IMR-90 (cell line): ENCODE measurements around the gene HPSE2. TPM values are rescaled to one million over a fixed set of nuclear protein-coding genes. Genes with fewer than 3 reads are reported as not detected.

Experiments
- ATAC-seq: fragments of 200-7000 bp; cut with Tn5 transposase; 2 replicates; pipeline ENCODE4 v1.9.1; 2020; ENCODE audit warnings: low read depth, mild to moderate bottlenecking, moderate library complexity
- BruUV-seq: library from RNA; stranded (reverse); fragments of 400-500 nt; replicated peaks from 2 replicates; lab custom pipeline; 2021; lab: Mats Ljungman, UMichigan
- CTCF ChIA-PET: fragments of 300-600 bp; formaldehyde crosslinking; extraction: SDS; loops from one replicate; lab custom pipeline; 2021; ENCODE audit warnings: antibody characterized with exemption; lab: Yijun Ruan, JAX
- POLR2A ChIA-PET: fragments of 300-600 bp; sonication (Branson Sonifier 250); formaldehyde crosslinking; loops from one replicate; lab custom pipeline; 2022; ENCODE audit warnings: antibody characterized with exemption; ENCODE audit not compliant: unreplicated experiment; lab: Charles Lee
- DNase-seq: peaks from one replicate; pipeline ENCODE4 v3.0.0; 2013
- H2AFZ ChIP-seq: replicated peaks from 2 replicates; pipeline ENCODE3; 2013; ENCODE audit warnings: low read length, mild to moderate bottlenecking; ENCODE audit not compliant: poor library complexity
- H2AK5ac ChIP-seq: 2 replicates; pipeline ENCODE4 v1.6.1; 2013; ENCODE audit warnings: low read depth, low read length, inconsistent platforms
- H2AK9ac ChIP-seq: replicated peaks from 2 replicates; pipeline ENCODE3; 2013; ENCODE audit warnings: mild to moderate bottlenecking, low read depth, low read length, moderate library complexity; ENCODE audit not compliant: poor library complexity
- H2BK120ac ChIP-seq: 2 replicates; pipeline ENCODE4 v1.6.1; 2013; ENCODE audit warnings: low read depth, low read length, inconsistent platforms
- H2BK15ac ChIP-seq: 3 replicates; pipeline ENCODE4 v1.6.1; 2013; ENCODE audit warnings: low read depth, low read length, inconsistent platforms
- H2BK20ac ChIP-seq: 2 replicates; pipeline ENCODE4 v1.6.1; 2013; ENCODE audit warnings: low read depth, mild to moderate bottlenecking, inconsistent platforms, low read length, moderate library complexity
- H2BK5ac ChIP-seq: 2 replicates; pipeline ENCODE4 v1.6.1; 2013; ENCODE audit warnings: mild to moderate bottlenecking, low read depth, low read length, inconsistent platforms; ENCODE audit not compliant: poor library complexity, severe bottlenecking
- H3K14ac ChIP-seq: replicated peaks from 2 replicates; pipeline ENCODE4 v1.6.1; 2013; ENCODE audit warnings: low read depth, low read length, inconsistent platforms
- H3K18ac ChIP-seq: 2 replicates; pipeline ENCODE4 v1.6.1; 2013; ENCODE audit warnings: low read depth, low read length, control low read depth
- H3K23ac ChIP-seq: 2 replicates; pipeline ENCODE4 v1.6.1; 2013; ENCODE audit warnings: low read depth, low read length, inconsistent platforms
- H3K27ac ChIP-seq: 2 replicates; pipeline ENCODE4 v1.5.1; 2013; ENCODE audit warnings: mild to moderate bottlenecking, control low read depth, low read length; ENCODE audit not compliant: insufficient read depth
- H3K27me3 ChIP-seq: 2 replicates; pipeline ENCODE4 v1.6.1; 2013; ENCODE audit warnings: low read length; ENCODE audit not compliant: control insufficient read depth, insufficient read depth
- H3K36me3 ChIP-seq: 2 replicates; pipeline ENCODE4 v1.6.1; 2013; ENCODE audit warnings: low read length, mixed read lengths; ENCODE audit not compliant: control insufficient read depth, insufficient read depth
- H3K4ac ChIP-seq: 2 replicates; pipeline ENCODE4 v1.6.1; 2013; ENCODE audit warnings: low read depth, low read length, inconsistent platforms
- H3K4me1 ChIP-seq: 2 replicates; pipeline ENCODE4 v1.6.1; 2013; ENCODE audit warnings: low read length, mixed read lengths; ENCODE audit not compliant: control insufficient read depth, insufficient read depth
- H3K4me2 ChIP-seq: 2 replicates; pipeline ENCODE4 v1.6.1; 2013; ENCODE audit warnings: low read depth, mild to moderate bottlenecking, control low read depth, low read length, moderate library complexity
- H3K4me3 ChIP-seq: 2 replicates; pipeline ENCODE4 v1.5.1; 2013; ENCODE audit warnings: low read depth, mild to moderate bottlenecking, control low read depth, low read length, moderate library complexity; ENCODE audit not compliant: insufficient read depth
- H3K56ac ChIP-seq: 2 replicates; pipeline ENCODE4 v1.6.1; 2013; ENCODE audit warnings: low read length, inconsistent platforms; ENCODE audit not compliant: insufficient read depth; ENCODE audit errors: extremely low read depth
- H3K79me1 ChIP-seq, 2 experiments: 2 replicates each; pipeline ENCODE4 v1.6.1; 2013; ENCODE audit warnings: low read length in 2 of 2, inconsistent platforms in 1 of 2, low read depth in 1 of 2
- H3K9ac ChIP-seq: 2 replicates; pipeline ENCODE4 v1.6.1; 2013; ENCODE audit warnings: low read depth, low read length, control low read depth
- H3K9me1 ChIP-seq: 2 replicates; pipeline ENCODE4 v1.6.1; 2013; ENCODE audit warnings: low read length, inconsistent platforms; ENCODE audit not compliant: insufficient read depth
- H3K9me3 ChIP-seq: 2 replicates; pipeline ENCODE4 v1.6.1; 2013; ENCODE audit warnings: low read length; ENCODE audit not compliant: control insufficient read depth, insufficient read depth
- H4K20me1 ChIP-seq: 2 replicates; pipeline ENCODE4 v1.6.1; 2013; ENCODE audit warnings: low read length, inconsistent platforms; ENCODE audit not compliant: insufficient read depth
- H4K5ac ChIP-seq: 2 replicates; pipeline ENCODE4 v1.6.1; 2013; ENCODE audit warnings: mild to moderate bottlenecking, low read depth, low read length, control low read depth
- H4K8ac ChIP-seq, 2 experiments: 2 replicates each; pipeline ENCODE4 v1.6.1; 2013; ENCODE audit warnings: low read depth in 2 of 2, low read length in 2 of 2, control low read depth in 1 of 2, inconsistent platforms in 1 of 2
- H4K91ac ChIP-seq: 2 replicates; pipeline ENCODE4 v1.6.1; 2013; ENCODE audit warnings: low read depth, low read length, inconsistent platforms; ENCODE audit not compliant: insufficient read depth
- BHLHE40 ChIP-seq: fragments of 150-350 bp; IDR thresholded peaks from 2 replicates; pipeline ENCODE4 v1.6.1; 2016; ENCODE audit warnings: mild to moderate bottlenecking, low read depth, low read length
- CEBPB ChIP-seq: IDR thresholded peaks from 2 replicates; pipeline ENCODE4 v1.6.1; 2012; ENCODE audit warnings: low read depth, low read length, improper control_type of control experiment
- CHD1 ChIP-seq: IDR thresholded peaks from 2 replicates; pipeline ENCODE4 v1.6.1; 2012; ENCODE audit warnings: low read depth, low read length, improper control_type of control experiment
- CTCF ChIP-seq: conservative IDR thresholded peaks from 2 replicates; pipeline ENCODE4 v1.5.1; 2012; ENCODE audit warnings: mild to moderate bottlenecking, low read depth, low read length, improper control_type of control experiment
- ELK1 ChIP-seq: fragments of 150-350 bp; IDR thresholded peaks from 2 replicates; pipeline ENCODE4 v1.6.1; 2016; ENCODE audit warnings: low read depth, mild to moderate bottlenecking, low read length, moderate library complexity, borderline replicate concordance
- FOS ChIP-seq: fragments of 150-350 bp; IDR thresholded peaks from 2 replicates; pipeline ENCODE4 v1.6.1; 2016; ENCODE audit warnings: low read depth, low read length
- MAFK ChIP-seq: IDR thresholded peaks from 2 replicates; pipeline ENCODE4 v1.6.1; 2012; ENCODE audit warnings: low read depth, low read length, improper control_type of control experiment
- MAZ ChIP-seq: IDR thresholded peaks from 2 replicates; pipeline ENCODE4 v1.6.1; 2012; ENCODE audit warnings: low read depth, mild to moderate bottlenecking, low read length, improper control_type of control experiment, moderate library complexity, borderline replicate concordance
- MXI1 ChIP-seq: IDR thresholded peaks from 2 replicates; pipeline ENCODE4 v1.6.1; 2012; ENCODE audit warnings: low read depth, mild to moderate bottlenecking, low read length, moderate library complexity, borderline replicate concordance
- NFE2L2 ChIP-seq: fragments of 150-350 bp; IDR thresholded peaks from 2 replicates; pipeline ENCODE4 v1.6.1; 2016; ENCODE audit warnings: low read depth, mild to moderate bottlenecking, low read length
- POLR2A ChIP-seq: IDR thresholded peaks from 2 replicates; pipeline ENCODE4 v1.6.1; 2012; ENCODE audit warnings: mild to moderate bottlenecking, low read depth, low read length
- RAD21 ChIP-seq: IDR thresholded peaks from 2 replicates; pipeline ENCODE4 v1.6.1; 2012; ENCODE audit warnings: low read length, improper control_type of control experiment
- RCOR1 ChIP-seq: IDR thresholded peaks from 2 replicates; pipeline ENCODE4 v1.6.1; 2012; ENCODE audit warnings: mild to moderate bottlenecking, low read length, improper control_type of control experiment; ENCODE audit not compliant: insufficient replicate concordance
- RFX5 ChIP-seq: IDR thresholded peaks from 2 replicates; pipeline ENCODE4 v1.8.0; 2012; ENCODE audit warnings: low read depth, mild to moderate bottlenecking, low read length, moderate library complexity
- SMC3 ChIP-seq: fragments of 150-350 bp; IDR thresholded peaks from 2 replicates; pipeline ENCODE4 v1.6.1; 2016; ENCODE audit warnings: low read depth, mild to moderate bottlenecking, antibody characterized with exemption, low read length, moderate library complexity
- USF2 ChIP-seq: fragments of 150-350 bp; IDR thresholded peaks from 2 replicates; pipeline ENCODE4 v1.6.1; 2017; ENCODE audit warnings: mild to moderate bottlenecking, antibody characterized with exemption, low read length, low read depth
- WGBS, 2 experiments: methylation state at CpG; one replicate each; pipeline versions ENCODE4 v1.1.5 to v1.1.7; 2013; ENCODE audit warnings: missing lambda C conversion rate in 2 of 2; ENCODE audit not compliant: insufficient read length in 1 of 2; ENCODE audit errors: extremely low coverage in 2 of 2; 5-methylcytosine and 5-hydroxymethylcytosine counted together
- dilution Hi-C: fragments of 300-500 bp; cut with HindIII; formaldehyde crosslinking; loops from one replicate; pipeline ENCODE4 v1.14.3; 2018; ENCODE audit warnings: low sequenced_read_pairs; ENCODE audit not compliant: unreplicated experiment
- in situ Hi-C: fragments of 300-500 bp; cut with MboI; formaldehyde crosslinking; loops from 3 replicates; pipeline ENCODE4 v1.14.3; 2019; ENCODE audit warnings: low sequenced_read_pairs, inconsistent platforms, mixed read lengths
- intact Hi-C: fragments of 100-400 bp; cut with micrococcal nuclease; formaldehyde crosslinking; loops from 2 replicates; pipeline ENCODE4 v1.10.0; 2022
- polyA plus RNA-seq, 3 experiments: library from polyadenylated mRNA; depleted of rRNA; stranded (reverse); fragments of >200 nt; gene quantifications; 2 replicates each; pipeline ENCODE4 v1.2.3, GENCODE V29; 2012; ENCODE audit warnings: low replicate concordance in 1 of 3
- total RNA-seq: library from RNA; depleted of rRNA; stranded (reverse); fragments of >200 nt; gene quantifications from 2 replicates; pipeline ENCODE4 v1.2.3, GENCODE V29; 2012

Gene HPSE2
- total and polyA plus RNA-seq, 2 of the 4 experiments (the other 2 are of a cell fraction) = not detected

GRCh38 chr10:98880971-98881370 is 354.7 kb downstream of the HPSE2 start:
- no peaks in the 10 kb centered on the region for H4K20me1 ChIP-seq
- no peak overlapping the region for H4K5ac ChIP-seq
- H3K27me3 ChIP-seq = no peaks in the 10 kb centered on the region
- no peak overlapping the region for H3K9ac ChIP-seq
- H2BK20ac ChIP-seq = no peak overlapping the region
- no peak overlapping the region for H2AFZ ChIP-seq
- H2BK120ac ChIP-seq = no peak overlapping the region
- no peak overlapping the region for H3K27ac ChIP-seq
- no peak overlapping the region for H2AK5ac ChIP-seq
- H3K56ac ChIP-seq = no peak overlapping the region
- H3K79me1 ChIP-seq = no peaks in the 10 kb centered on the region
- no peaks in the 10 kb centered on the region for H3K9me3 ChIP-seq
- H3K4ac ChIP-seq = no peak overlapping the region
- no peak overlapping the region for H2BK15ac ChIP-seq
- no TSS peak for BruUV-seq
- in situ Hi-C loops = no loop called here
- no peaks in the 10 kb centered on the region for H3K36me3 ChIP-seq
- H2BK5ac ChIP-seq = no peak overlapping the region
- peaks cover 2% of the 10 kb centered on the region; the same call in 1 of the 2 replicates for H3K4me1 ChIP-seq
- intact Hi-C loops = no loop called here
- H3K4me2 ChIP-seq = no peak overlapping the region
- H3K4me3 ChIP-seq = no peak overlapping the region
- no peak overlapping the region for H2AK9ac ChIP-seq
- H3K23ac ChIP-seq = no peak overlapping the region
- H3K18ac ChIP-seq = no peak overlapping the region
- H3K14ac ChIP-seq = no peak overlapping the region
- H4K8ac ChIP-seq = no peak overlapping the region
- dilution Hi-C loops = no loop called here
- no CpG with 5 or more reads among the region's 2 CpGs for WGBS, 2 experiments
- ChIA-PET CTCF (no interaction called here), POLR2A (no interaction called here)
- DNase-seq (no peak), ATAC-seq (no peak)
- no peak overlapping the region for H4K91ac ChIP-seq
- no peaks in the 10 kb centered on the region for H3K9me1 ChIP-seq
- TF ChIP-seq RCOR1 (no peak), POLR2A (no peak), USF2 (no peak), NFE2L2 (no peak), RFX5 (no peak), FOS (no peak), SMC3 (no peak), CHD1 (no peak), CTCF (no peak), MXI1 (no peak), RAD21 (no peak), CEBPB (no peak), MAFK (no peak), MAZ (no peak), ELK1 (no peak), BHLHE40 (no peak)
